IPS DF 6.9 (cell line): Measurements from ENCODE around the gene EPHB3.

ENCODE experiments used
- DNase-seq: peaks from one replicate; pipeline ENCODE4 v3.0.0-alpha.2; 2013; ENCODE audit warnings: low read depth, low spot score
- H3K27ac ChIP-seq: one replicate; pipeline ENCODE4 v1.5.1; 2013; ENCODE audit warnings: low read length, control low read depth
- H3K27me3 ChIP-seq: 2 replicates; pipeline ENCODE4 v1.6.1; 2013; ENCODE audit warnings: mild to moderate bottlenecking, low read length; ENCODE audit not compliant: control insufficient read depth, insufficient read depth
- H3K36me3 ChIP-seq: 2 replicates; pipeline ENCODE4 v1.6.1; 2013; ENCODE audit warnings: low read length; ENCODE audit not compliant: control insufficient read depth, insufficient read depth
- H3K4me1 ChIP-seq: 2 replicates; pipeline ENCODE4 v1.6.1; 2013; ENCODE audit warnings: low read length; ENCODE audit not compliant: control insufficient read depth, insufficient read depth
- H3K4me3 ChIP-seq: 2 replicates; pipeline ENCODE4 v1.5.1; 2013; ENCODE audit warnings: mild to moderate bottlenecking, low read length
- H3K9me3 ChIP-seq: 2 replicates; pipeline ENCODE4 v1.6.1; 2013; ENCODE audit warnings: low read length, inconsistent platforms; ENCODE audit not compliant: control insufficient read depth, insufficient read depth
- WGBS: extraction: QIAGEN DNeasy Blood & Tissue Kit; methylation state at CpG from one replicate; pipeline ENCODE4 v1.1.7; 2013; ENCODE audit warnings: mixed read lengths, missing lambda C conversion rate; ENCODE audit not compliant: insufficient read length, insufficient coverage; 5-methylcytosine and 5-hydroxymethylcytosine counted together

The EPHB3 gene

GRCh38 chr3:184581331-184581855 is 19.8 kb downstream of the EPHB3 start:
- DNase-seq: no peak
- Histone ChIP-seq H3K27ac (no peak overlapping the region), H3K9me3 (no peaks in the 10 kb centered on the region), H3K27me3 (peaks cover 11% of the 10 kb centered on the region; the same call in 1 of the 2 replicates), H3K36me3 (no peaks in the 10 kb centered on the region; the same call in 1 of the 2 replicates), H3K4me3 (no peak overlapping the region), H3K4me1 (peaks cover 5% of the 10 kb centered on the region)
- no CpG with 5 or more reads among the region's 15 CpGs for WGBS

DNA sequence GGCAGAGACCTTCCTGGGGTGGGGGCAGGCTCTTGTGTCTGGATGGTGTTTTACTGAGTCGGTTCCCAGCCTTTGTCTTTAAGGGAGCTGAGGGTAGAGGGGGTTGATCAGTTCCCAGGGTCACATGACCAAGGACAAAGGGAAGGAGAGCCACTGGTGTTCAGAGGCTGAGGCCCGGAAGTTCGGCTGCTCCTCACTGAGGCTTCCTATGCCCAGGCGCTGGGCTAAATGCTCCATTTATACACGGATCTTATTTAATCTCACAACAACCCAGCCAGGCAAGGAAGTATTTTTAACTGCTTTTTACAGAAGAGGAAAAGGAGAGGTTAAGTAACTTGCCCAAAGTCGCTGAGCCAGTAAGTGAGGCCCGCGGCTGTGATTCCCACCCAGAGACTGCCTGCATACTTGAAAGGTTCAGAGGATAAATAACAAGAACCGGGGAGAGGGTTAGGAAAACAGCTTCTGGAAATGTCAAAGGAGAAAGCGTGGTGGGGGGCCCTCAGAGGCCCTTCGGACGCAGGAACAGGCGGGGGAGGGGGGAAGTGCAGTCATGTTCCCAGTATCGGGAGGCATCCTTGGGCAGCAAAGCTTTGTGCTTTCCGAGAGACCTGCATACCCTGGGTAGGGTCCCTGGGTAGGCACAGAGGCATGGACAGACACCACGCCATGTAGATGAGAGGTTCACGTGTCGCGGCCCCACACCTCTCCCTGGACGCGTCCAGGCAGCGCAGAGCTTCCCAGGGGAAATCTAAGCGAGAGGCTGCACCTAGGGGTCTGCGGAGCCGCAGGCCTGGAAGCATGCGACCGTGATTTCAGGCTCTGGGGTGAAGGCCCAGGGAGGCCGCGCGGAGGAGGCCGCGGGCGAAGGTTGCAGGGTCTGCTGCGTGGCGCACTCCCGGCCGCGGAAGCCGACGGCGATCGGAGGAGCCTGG is 21.3 kb downstream of the EPHB3 start:
- no peak for DNase-seq
- Histone ChIP-seq H3K9me3 (no peaks in the 10 kb centered on the region), H3K36me3 (no peaks in the 10 kb centered on the region; the same call in 1 of the 2 replicates), H3K4me3 (peak overlapping the region; percentile 17; the same call in 1 of the 2 replicates), H3K4me1 (peaks cover 5% of the 10 kb centered on the region), H3K27me3 (peaks cover 11% of the 10 kb centered on the region; the same call in 1 of the 2 replicates), H3K27ac (no peak overlapping the region)
- no CpG with 5 or more reads among the region's 42 CpGs for WGBS

- peaks cover 11% of the 10 kb centered on the region; the same call in 1 of the 2 replicates for H3K27me3 ChIP-seq
- peak overlapping the region; percentile 17; the same call in 1 of the 2 replicates for H3K4me3 ChIP-seq
- H3K36me3 ChIP-seq: no peaks in the 10 kb centered on the region; the same call in 1 of the 2 replicates
- H3K27ac ChIP-seq: no peak overlapping the region
- peaks cover 5% of the 10 kb centered on the region for H3K4me1 ChIP-seq
- WGBS: no CpG with 5 or more reads among the region's 80 CpGs
- DNase-seq: no peak
- H3K9me3 ChIP-seq: no peaks in the 10 kb centered on the region
These were observed 22.2 kb downstream of the EPHB3 start for GRCh38 chr3:184583578-184584451.

- DNase-seq: no peak
- Histone ChIP-seq H3K27me3 (peaks cover 11% of the 10 kb centered on the region; the same call in 1 of the 2 replicates), H3K4me1 (peaks cover 5% of the 10 kb centered on the region), H3K4me3 (peak overlapping the region; percentile 17; the same call in 1 of the 2 replicates), H3K36me3 (no peaks in the 10 kb centered on the region; the same call in 1 of the 2 replicates), H3K27ac (no peak overlapping the region), H3K9me3 (no peaks in the 10 kb centered on the region)
- WGBS: no CpG with 5 or more reads among the region's 11 CpGs
These were observed 22.9 kb downstream of the EPHB3 start for GRCh38 chr3:184584464-184584891.

DNA sequence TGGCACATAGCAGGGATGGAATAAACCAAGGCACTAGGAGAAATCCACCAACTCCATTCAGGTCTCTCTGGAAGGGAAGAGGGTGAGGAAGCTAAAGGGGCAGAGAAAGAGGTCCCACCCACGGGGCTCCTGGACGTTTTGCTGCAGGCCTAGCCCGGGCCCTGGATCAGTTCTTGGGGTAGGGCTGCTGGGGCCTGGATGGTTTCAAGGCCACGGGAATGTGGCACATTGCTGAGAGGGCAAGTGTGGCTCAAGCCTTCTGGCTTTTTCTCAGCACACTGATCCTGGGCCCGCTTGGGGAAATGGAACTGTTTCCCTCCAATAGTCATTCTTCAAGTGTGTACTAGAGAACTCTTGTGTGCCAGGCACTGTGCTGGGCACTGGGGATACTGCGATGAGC is 24.0 kb downstream of the EPHB3 start:
- peaks cover 5% of the 10 kb centered on the region for H3K4me1 ChIP-seq
- H3K27ac ChIP-seq: no peak overlapping the region
- no CpG with 5 or more reads among the region's 6 CpGs for WGBS
- no peaks in the 10 kb centered on the region; the same call in 1 of the 2 replicates for H3K36me3 ChIP-seq
- no peak overlapping the region for H3K4me3 ChIP-seq
- no peaks in the 10 kb centered on the region for H3K9me3 ChIP-seq
- DNase-seq: no peak
- peaks cover 11% of the 10 kb centered on the region; the same call in 1 of the 2 replicates for H3K27me3 ChIP-seq

- Histone ChIP-seq H3K36me3 (no peaks in the 10 kb centered on the region; the same call in 1 of the 2 replicates), H3K4me3 (no peak overlapping the region), H3K4me1 (peaks cover 10% of the 10 kb centered on the region), H3K27ac (no peak overlapping the region), H3K9me3 (no peaks in the 10 kb centered on the region), H3K27me3 (peaks cover 11% of the 10 kb centered on the region; the same call in 1 of the 2 replicates)
- no peak for DNase-seq
- no CpG with 5 or more reads among the region's 8 CpGs for whole genome bisulfite sequencing
These were observed 25.3 kb downstream of the EPHB3 start for GRCh38 chr3:184586851-184587250.

DNA sequence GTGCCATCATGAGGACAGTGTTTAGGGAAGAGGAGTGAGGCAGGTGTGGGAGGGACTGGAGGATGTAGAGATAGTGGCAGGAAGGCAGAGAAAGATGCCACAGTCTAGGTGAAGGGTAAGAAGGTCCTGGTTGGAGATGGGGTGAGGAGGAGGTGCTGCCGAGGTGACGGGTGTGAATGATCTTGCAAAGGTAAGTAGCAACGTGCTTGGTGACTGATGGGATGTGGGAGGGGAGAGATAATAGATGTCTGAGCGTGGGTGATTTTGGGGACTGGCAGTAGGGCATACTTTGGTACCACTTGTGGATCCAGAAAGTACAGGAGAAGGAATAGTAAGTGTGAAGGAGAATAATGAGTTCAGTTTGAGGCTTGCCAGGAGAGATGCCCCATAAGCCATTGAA is 27.2 kb downstream of the EPHB3 start:
- H3K9me3 ChIP-seq: no peaks in the 10 kb centered on the region
- no peak overlapping the region for H3K27ac ChIP-seq
- H3K36me3 ChIP-seq: no peaks in the 10 kb centered on the region; the same call in 1 of the 2 replicates
- no CpG with 5 or more reads among the region's 4 CpGs for WGBS
- no peak for DNase-seq
- peaks cover 7% of the 10 kb centered on the region for H3K4me1 ChIP-seq
- no peak overlapping the region for H3K4me3 ChIP-seq
- H3K27me3 ChIP-seq: peaks cover 10% of the 10 kb centered on the region; the same call in 1 of the 2 replicates

GRCh38 chr3:184590795-184591194 is 29.2 kb downstream of the EPHB3 start:
- no peak overlapping the region for H3K4me3 ChIP-seq
- no peaks in the 10 kb centered on the region for H3K36me3 ChIP-seq
- peaks cover 12% of the 10 kb centered on the region for H3K4me1 ChIP-seq
- H3K9me3 ChIP-seq: no peaks in the 10 kb centered on the region
- peaks cover 2% of the 10 kb centered on the region; the same call in 1 of the 2 replicates for H3K27me3 ChIP-seq
- H3K27ac ChIP-seq: no peak overlapping the region
- no peak for DNase-seq
- WGBS: no CpG with 5 or more reads among the region's 6 CpGs

- peaks cover 2% of the 10 kb centered on the region; the same call in 1 of the 2 replicates for H3K27me3 ChIP-seq
- H3K9me3 ChIP-seq: no peaks in the 10 kb centered on the region
- no peak for DNase-seq
- H3K4me1 ChIP-seq: peaks cover 14% of the 10 kb centered on the region
- no peaks in the 10 kb centered on the region for H3K36me3 ChIP-seq
- H3K27ac ChIP-seq: no peak overlapping the region
- WGBS: no CpG with 5 or more reads among the region's 6 CpGs
- H3K4me3 ChIP-seq: no peak overlapping the region
These were observed 30.2 kb downstream of the EPHB3 start for GRCh38 chr3:184591789-184592188.
